ENCODE results near the gene SEMG2. TPM values are rescaled to one million over a fixed set of nuclear protein-coding genes. Genes with fewer than 3 reads are reported as not detected.

SEMG2 gene
- total and polyA plus RNA-seq, 10 of the 15 experiments (the other 5 are each of a cell fraction or from before 2014, with no cell fraction given) = not detected

- TF ChIP-seq, protein P1, sequence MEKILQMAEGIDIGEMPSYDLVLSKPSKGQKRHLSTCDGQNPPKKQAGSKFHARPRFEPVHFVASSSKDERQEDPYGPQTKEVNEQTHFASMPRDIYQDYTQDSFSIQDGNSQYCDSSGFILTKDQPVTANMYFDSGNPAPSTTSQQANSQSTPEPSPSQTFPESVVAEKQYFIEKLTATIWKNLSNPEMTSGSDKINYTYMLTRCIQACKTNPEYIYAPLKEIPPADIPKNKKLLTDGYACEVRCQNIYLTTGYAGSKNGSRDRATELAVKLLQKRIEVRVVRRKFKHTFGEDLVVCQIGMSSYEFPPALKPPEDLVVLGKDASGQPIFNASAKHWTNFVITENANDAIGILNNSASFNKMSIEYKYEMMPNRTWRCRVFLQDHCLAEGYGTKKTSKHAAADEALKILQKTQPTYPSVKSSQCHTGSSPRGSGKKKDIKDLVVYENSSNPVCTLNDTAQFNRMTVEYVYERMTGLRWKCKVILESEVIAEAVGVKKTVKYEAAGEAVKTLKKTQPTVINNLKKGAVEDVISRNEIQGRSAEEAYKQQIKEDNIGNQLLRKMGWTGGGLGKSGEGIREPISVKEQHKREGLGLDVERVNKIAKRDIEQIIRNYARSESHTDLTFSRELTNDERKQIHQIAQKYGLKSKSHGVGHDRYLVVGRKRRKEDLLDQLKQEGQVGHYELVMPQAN (conservative IDR thresholded peaks at IDR 0.05) = no peak
Observed at GRCh38 chr20:45181639-45182038, 39.5 kb upstream of the SEMG2 start (continued).

- Histone ChIP-seq H3K4me1 (ENCODE audit: control insufficient read depth, insufficient read depth, low read length) (no peaks in the 10 kb centered on the region), H3K27ac (ENCODE audit: control insufficient read depth, insufficient read depth) (no peak overlapping the region), H3K4me3 (no peak overlapping the region), H3K79me2 (ENCODE audit: control insufficient read depth, insufficient read depth, low read length) (no peaks in the 10 kb centered on the region), H3K9me3 (replicated peaks; ENCODE audit: control insufficient read depth, insufficient read depth, low read length) (no peaks in the 10 kb centered on the region), H3K27me3 (replicated peaks in 1 of 2; ENCODE audit: control insufficient read depth in 2 of 2, insufficient read depth in 2 of 2, low read length in 1 of 2) (peaks cover 0 to 1% of the 10 kb centered on the region in 2 experiments; a peak in 1 of 4 replicates), H4K20me1 (ENCODE audit: control insufficient read depth, insufficient read depth) (no peaks in the 10 kb centered on the region), H2AFZ (ENCODE audit: control insufficient read depth, low read depth, low read length) (no peak overlapping the region), H3K36me3 (ENCODE audit: control insufficient read depth in 2 of 2, insufficient read depth in 2 of 2, low read length in 1 of 2) (no peaks in the 10 kb centered on the region), H3K4me2 (ENCODE audit: control insufficient read depth, insufficient read depth) (no peak overlapping the region), H3K9ac (ENCODE audit: control insufficient read depth, insufficient read depth, low read length) (no peak overlapping the region)
- no peak for DNase-seq (ENCODE audit: low read depth, low spot score)
- intact Hi-C loops (cut with micrococcal nuclease; ENCODE audit: unreplicated experiment) = no loop called here
- POLR2A ChIA-PET = no interaction called here
- SMC1A ChIA-PET (ENCODE audit: uncharacterized antibody, unreplicated experiment) = interaction anchor here (0.7 kb wide), 1 partner anchor 588 kb away, joined by 3 read pairs; no protein-coding TSS in a partner anchor
- no peak for FAIRE-seq
- ATAC-seq = no peak
- RAD21 ChIA-PET (ENCODE audit: unreplicated experiment) = no interaction called here
- in situ Hi-C loops (cut with MboI) = no loop called here
- CTCF ChIA-PET = no interaction called here
- BruUV-seq (replicated peaks) = no TSS peak
- TF ChIP-seq, protein P2, sequence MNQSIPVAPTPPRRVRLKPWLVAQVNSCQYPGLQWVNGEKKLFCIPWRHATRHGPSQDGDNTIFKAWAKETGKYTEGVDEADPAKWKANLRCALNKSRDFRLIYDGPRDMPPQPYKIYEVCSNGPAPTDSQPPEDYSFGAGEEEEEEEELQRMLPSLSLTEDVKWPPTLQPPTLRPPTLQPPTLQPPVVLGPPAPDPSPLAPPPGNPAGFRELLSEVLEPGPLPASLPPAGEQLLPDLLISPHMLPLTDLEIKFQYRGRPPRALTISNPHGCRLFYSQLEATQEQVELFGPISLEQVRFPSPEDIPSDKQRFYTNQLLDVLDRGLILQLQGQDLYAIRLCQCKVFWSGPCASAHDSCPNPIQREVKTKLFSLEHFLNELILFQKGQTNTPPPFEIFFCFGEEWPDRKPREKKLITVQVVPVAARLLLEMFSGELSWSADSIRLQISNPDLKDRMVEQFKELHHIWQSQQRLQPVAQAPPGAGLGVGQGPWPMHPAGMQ (IDR thresholded peaks at IDR 0.05; ENCODE audit: borderline replicate concordance) = no peak
- TF ChIP-seq JUND (IDR thresholded peaks at IDR 0.05; ENCODE audit: low read depth, low read length) (no peak), SIX5 (IDR thresholded peaks at IDR 0.05; ENCODE audit: low read depth, low read length, severe bottlenecking) (no peak), RAD51 (IDR thresholded peaks at IDR 0.05) (no peak), MYC (IDR thresholded peaks at IDR 0.05; ENCODE audit: insufficient read depth, insufficient read length, insufficient replicate concordance, low read length, severe bottlenecking) (no peak), BCL11A (IDR thresholded peaks at IDR 0.05; ENCODE audit: low read depth, low read length) (no peak), KDM1A (IDR thresholded peaks at IDR 0.05; ENCODE audit: borderline replicate concordance) (no peak), SMARCA5 (IDR thresholded peaks at IDR 0.05) (no peak), ZZZ3 (IDR thresholded peaks at IDR 0.05; ENCODE audit: control insufficient read depth, insufficient read length, low read depth) (no peak), TARDBP (IDR thresholded peaks at IDR 0.05; ENCODE audit: borderline replicate concordance) (no peak), ETV6 (conservative IDR thresholded peaks at IDR 0.05 in 1 of 2, IDR thresholded peaks at IDR 0.05 in 1 of 2; ENCODE audit: borderline replicate concordance in 1 of 2, low read depth in 1 of 2) (no peak), JUNB (IDR thresholded peaks at IDR 0.05) (no peak), ZNF622 (IDR thresholded peaks at IDR 0.05) (no peak), ZBTB33 (IDR thresholded peaks at IDR 0.05) (no peak), IKZF1 (conservative IDR thresholded peaks at IDR 0.05) (no peak)
- WGBS (ENCODE audit: insufficient coverage, insufficient replicate concordance, low lambda C conversion rate, missing lambda C conversion rate) = 0% methylated on average over 2 of the region's 2 CpGs
Observed at GRCh38 chr20:45183084-45183483, 38.1 kb upstream of the SEMG2 start.

Measured in GM12878 (cell line).